Measurements from ENCODE around the gene ZNF622.

- TF ChIP-seq CTCF (IDR thresholded peaks at IDR 0.05; ENCODE audit: low read depth, low read length): no peak
- TF ChIP-seq EZH2phosphoT487 (IDR thresholded peaks at IDR 0.05; ENCODE audit: low read depth): no peak
Measured at GRCh38 chr5:16406023-16406422, 59.6 kb downstream of the ZNF622 start.
